GM18508 (cell line): ENCODE data around the gene TMEM156.
"Not testable (repeated sequence)": the region's sequence is repeated elsewhere in the genome, so short reads cannot be mapped to it uniquely, and the experiment has no call there.

ENCODE experiments used
- ATAC-seq: cut with Tn5 transposase; IDR thresholded peaks from one replicate; pipeline ENCODE4 v1.9.1; 2021; ENCODE audit warnings: moderate number of reproducible peaks; ENCODE audit not compliant: insufficient read depth, unreplicated experiment

Gene TMEM156

GRCh38 chr4:39044364-39044955 lies 12.3 kb upstream of the TMEM156 start:
- peak; percentile 43 for ATAC-seq

GRCh38 chr4:39043861-39044363 lies 11.7 kb upstream of the TMEM156 start:
- no peak for ATAC-seq

GRCh38 chr4:39043058-39043860 lies 11.1 kb upstream of the TMEM156 start:
- no peak for ATAC-seq

- no peak for ATAC-seq
Observed at GRCh38 chr4:39042366-39042765, 10.2 kb upstream of the TMEM156 start.

GRCh38 chr4:39039108-39039507 lies 6.9 kb upstream of the TMEM156 start:
- ATAC-seq, result no peak

- ATAC-seq, result no peak
Observed at GRCh38 chr4:39037941-39038340, 5.7 kb upstream of the TMEM156 start.

- no peak for ATAC-seq
Observed at GRCh38 chr4:39037491-39037825, 5.2 kb upstream of the TMEM156 start.

GRCh38 chr4:39036172-39036571 lies 4.0 kb upstream of the TMEM156 start:
- no peak for ATAC-seq

GRCh38 chr4:39031590-39032020 lies 604 bp downstream of the TMEM156 start:
- ATAC-seq, result not testable (repeated sequence)

- no peak for ATAC-seq
Observed at GRCh38 chr4:39030725-39031124, 1.5 kb downstream of the TMEM156 start.

- ATAC-seq, result no peak
Observed at GRCh38 chr4:39029752-39030694, 2.2 kb downstream of the TMEM156 start.

GRCh38 chr4:39026096-39026495 lies 6.1 kb downstream of the TMEM156 start:
- no peak for ATAC-seq

- ATAC-seq, result no peak
Observed at GRCh38 chr4:39025552-39026085, 6.6 kb downstream of the TMEM156 start.

- ATAC-seq, result no peak
Observed at GRCh38 chr4:39024311-39024865, 7.8 kb downstream of the TMEM156 start.

- ATAC-seq, result no peak
Observed at GRCh38 chr4:39023059-39023458, 9.2 kb downstream of the TMEM156 start.

- ATAC-seq, result no peak
Observed at GRCh38 chr4:39022241-39022640, 10.0 kb downstream of the TMEM156 start.

GRCh38 chr4:39021631-39022030 lies 10.6 kb downstream of the TMEM156 start:
- ATAC-seq, result no peak

GRCh38 chr4:39020130-39020529 lies 12.1 kb downstream of the TMEM156 start:
- no peak for ATAC-seq

GRCh38 chr4:39014028-39014427 lies 18.2 kb downstream of the TMEM156 start:
- ATAC-seq, result no peak

GRCh38 chr4:39004758-39005157 lies 27.5 kb downstream of the TMEM156 start:
- ATAC-seq, result no peak
